Measurements from ENCODE around the gene LPCAT1.

DNA sequence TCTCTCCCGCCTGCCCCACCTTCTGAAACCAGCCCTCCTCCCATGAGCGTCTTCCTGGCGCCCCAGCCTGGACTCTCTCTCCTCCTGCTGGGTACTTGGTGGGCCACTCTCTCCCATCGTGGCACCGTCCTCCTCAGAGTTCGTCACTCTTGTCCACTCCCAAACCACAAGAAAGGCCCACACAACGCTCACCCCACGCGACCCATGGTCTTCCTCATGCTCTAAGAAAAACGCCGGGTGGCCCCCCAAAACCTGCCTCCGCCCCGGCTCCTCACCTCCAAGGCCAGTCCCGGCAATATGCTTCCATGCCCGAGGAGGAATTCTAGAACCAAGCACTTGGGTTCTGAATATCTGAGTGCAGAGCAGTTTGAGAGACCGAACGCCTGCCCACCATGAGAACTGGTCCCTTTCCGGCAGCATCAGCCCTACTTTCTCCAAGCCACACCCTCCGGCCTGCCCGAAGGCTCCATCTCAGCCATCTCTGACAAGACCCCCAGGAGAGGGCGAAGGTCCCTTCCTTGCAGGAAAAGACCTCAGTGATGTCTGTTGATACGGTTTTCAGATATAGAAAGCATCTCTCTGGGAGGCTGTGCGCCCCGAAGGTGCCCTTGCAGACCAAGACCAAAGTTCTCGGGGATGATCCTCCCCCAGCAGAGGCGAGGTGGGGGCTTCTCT is 93.5 kb downstream of the LPCAT1 start:
- no peak for TF ChIP-seq ZFP30 (CRISPR knock-in tag; IDR thresholded peaks at IDR 0.05)
- TF ChIP-seq GLIS3 (CRISPR knock-in tag; IDR thresholded peaks at IDR 0.05), result no peak
- TF ChIP-seq BACH2 (CRISPR knock-in tag; IDR thresholded peaks at IDR 0.05; ENCODE audit: borderline replicate concordance), result no peak
- TF ChIP-seq ESRRG (CRISPR knock-in tag; IDR thresholded peaks at IDR 0.05), result no peak
- no peak for TF ChIP-seq RARB (CRISPR knock-in tag; IDR thresholded peaks at IDR 0.05)
- TF ChIP-seq, protein P1, sequence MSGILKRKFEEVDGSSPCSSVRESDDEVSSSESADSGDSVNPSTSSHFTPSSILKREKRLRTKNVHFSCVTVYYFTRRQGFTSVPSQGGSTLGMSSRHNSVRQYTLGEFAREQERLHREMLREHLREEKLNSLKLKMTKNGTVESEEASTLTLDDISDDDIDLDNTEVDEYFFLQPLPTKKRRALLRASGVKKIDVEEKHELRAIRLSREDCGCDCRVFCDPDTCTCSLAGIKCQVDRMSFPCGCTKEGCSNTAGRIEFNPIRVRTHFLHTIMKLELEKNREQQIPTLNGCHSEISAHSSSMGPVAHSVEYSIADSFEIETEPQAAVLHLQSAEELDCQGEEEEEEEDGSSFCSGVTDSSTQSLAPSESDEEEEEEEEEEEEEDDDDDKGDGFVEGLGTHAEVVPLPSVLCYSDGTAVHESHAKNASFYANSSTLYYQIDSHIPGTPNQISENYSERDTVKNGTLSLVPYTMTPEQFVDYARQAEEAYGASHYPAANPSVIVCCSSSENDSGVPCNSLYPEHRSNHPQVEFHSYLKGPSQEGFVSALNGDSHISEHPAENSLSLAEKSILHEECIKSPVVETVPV (CRISPR knock-in tag; IDR thresholded peaks at IDR 0.05), result no peak
